ENCODE data around the gene GNAS. TPM values are rescaled to one million over a fixed set of nuclear protein-coding genes. Genes with fewer than 3 reads are reported as not detected.

Gene GNAS
- total RNA-seq: 100 to 1,000 TPM; 281 to 822 (median 446) TPM

DNA sequence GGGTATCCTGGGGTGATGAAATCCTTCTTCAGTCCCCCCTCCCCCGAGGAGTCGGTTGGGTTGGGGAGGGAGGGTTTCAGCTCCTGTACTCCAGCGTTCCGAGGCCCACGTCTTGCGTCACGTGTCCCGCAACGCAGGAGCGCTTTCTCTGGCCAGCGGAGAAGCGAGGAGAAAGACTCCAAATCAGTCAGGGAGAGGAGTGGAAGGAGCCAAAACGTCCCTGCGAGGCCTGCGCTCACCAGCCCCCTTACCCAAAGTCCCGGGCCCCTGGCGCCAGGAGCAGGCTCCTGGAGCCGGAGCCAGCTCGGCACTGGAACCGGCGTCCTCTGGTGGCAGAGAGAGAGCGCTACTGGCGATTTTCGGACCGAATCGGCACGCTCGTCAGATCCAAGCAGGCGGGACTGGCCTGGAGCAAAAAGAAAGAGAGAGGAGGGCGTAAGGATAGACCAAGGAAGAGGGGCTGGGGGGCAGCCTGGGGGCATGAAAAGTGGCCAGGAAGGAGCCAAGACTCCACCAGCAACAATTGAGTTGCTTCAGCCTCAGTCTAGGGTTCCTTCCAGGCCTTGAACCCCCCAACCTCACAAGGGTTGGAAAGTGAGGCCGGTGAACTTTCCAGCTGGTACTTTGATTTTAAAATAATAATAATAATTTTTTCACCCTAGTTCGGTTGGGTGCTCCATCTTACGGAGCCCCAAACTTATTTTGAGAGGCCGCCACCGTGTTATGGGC, at the start of gene GNAS:
GNAS (plus strand) TSS at position 174 of the 729 bp plus-strand sequence.
- no peaks in the 10 kb centered on the region for H3K9me3 ChIP-seq
- intact Hi-C loops (cut with DNase I; ENCODE audit: low total_unique reads): no loop called here
- H3K4me3 ChIP-seq: peak within 1 kb of the TSS; percentile 18 to 37
- DNase-seq: peak; percentile 42 to 55
- no peaks in the 10 kb centered on the region for H3K27me3 ChIP-seq
- no peaks in the 10 kb centered on the region for H3K4me1 ChIP-seq
- no peak within 1 kb of the TSS for H3K27ac ChIP-seq
- TF ChIP-seq POLR2A (IDR thresholded peaks at IDR 0.05): no peak
- TF ChIP-seq, protein P1, sequence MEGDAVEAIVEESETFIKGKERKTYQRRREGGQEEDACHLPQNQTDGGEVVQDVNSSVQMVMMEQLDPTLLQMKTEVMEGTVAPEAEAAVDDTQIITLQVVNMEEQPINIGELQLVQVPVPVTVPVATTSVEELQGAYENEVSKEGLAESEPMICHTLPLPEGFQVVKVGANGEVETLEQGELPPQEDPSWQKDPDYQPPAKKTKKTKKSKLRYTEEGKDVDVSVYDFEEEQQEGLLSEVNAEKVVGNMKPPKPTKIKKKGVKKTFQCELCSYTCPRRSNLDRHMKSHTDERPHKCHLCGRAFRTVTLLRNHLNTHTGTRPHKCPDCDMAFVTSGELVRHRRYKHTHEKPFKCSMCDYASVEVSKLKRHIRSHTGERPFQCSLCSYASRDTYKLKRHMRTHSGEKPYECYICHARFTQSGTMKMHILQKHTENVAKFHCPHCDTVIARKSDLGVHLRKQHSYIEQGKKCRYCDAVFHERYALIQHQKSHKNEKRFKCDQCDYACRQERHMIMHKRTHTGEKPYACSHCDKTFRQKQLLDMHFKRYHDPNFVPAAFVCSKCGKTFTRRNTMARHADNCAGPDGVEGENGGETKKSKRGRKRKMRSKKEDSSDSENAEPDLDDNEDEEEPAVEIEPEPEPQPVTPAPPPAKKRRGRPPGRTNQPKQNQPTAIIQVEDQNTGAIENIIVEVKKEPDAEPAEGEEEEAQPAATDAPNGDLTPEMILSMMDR (IDR thresholded peaks at IDR 0.05): peak; percentile 39 to 65 (median 48)
- no peaks in the 10 kb centered on the region for H3K36me3 ChIP-seq

DNA sequence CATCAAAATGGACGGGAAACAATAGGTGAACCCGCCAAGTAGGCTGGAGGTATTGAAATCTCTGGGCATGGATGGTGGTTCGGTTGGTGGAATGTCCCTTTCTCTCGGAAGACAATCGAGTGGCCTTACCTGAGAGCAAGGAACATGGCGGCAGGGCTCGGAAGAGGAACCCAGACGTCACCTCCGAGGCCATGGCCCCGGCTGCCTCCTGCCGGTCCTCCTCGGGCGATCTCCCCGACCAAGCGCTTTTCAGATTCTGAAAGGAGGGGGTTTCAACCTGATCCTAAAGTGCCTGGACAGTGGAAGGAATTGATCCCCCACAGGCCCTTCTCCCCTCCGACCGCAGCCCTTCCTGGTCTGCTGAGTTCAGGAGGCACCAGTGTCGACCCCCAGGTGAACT, 49.0 kb upstream of the GNAS start:
- intact Hi-C loops (cut with DNase I; ENCODE audit: low total_unique reads): no loop called here

DNA sequence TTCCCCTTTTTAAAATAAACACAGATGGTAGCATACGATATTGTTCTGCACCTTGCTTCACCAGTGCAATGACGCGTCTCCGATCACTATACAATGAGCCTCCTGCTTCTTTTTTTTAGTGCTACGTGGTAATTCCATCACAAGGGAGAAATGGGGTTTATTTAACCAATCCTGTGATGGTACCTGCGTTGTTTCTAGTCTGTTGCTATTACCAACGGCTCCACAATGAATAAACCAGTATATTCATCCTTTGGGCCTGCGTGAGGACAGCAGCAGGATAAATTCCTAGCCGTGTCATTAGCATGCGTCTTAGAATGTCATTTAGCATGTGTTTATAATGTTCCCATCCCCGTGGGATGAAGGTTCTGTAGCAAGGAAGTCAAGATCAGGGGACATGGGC, 44.7 kb upstream of the GNAS start:
- DNase-seq: no peak
- TF ChIP-seq POLR2A (IDR thresholded peaks at IDR 0.05): no peak
- TF ChIP-seq, protein P1 (IDR thresholded peaks at IDR 0.05): no peak
- no peaks in the 10 kb centered on the region for H3K4me1 ChIP-seq
- intact Hi-C loops (cut with DNase I; ENCODE audit: low total_unique reads): no loop called here
- H3K27ac ChIP-seq: no peak overlapping the region
- H3K36me3 ChIP-seq: no peaks in the 10 kb centered on the region
- no peaks in the 10 kb centered on the region for H3K9me3 ChIP-seq
- H3K27me3 ChIP-seq: no peaks in the 10 kb centered on the region
- H3K4me3 ChIP-seq: no peak overlapping the region

More for the DNA sequence above, 49.0 kb upstream of the GNAS start:
- Histone ChIP-seq H3K27me3 (no peaks in the 10 kb centered on the region), H3K4me1 (no peaks in the 10 kb centered on the region), H3K27ac (no peak overlapping the region), H3K4me3 (no peak overlapping the region), H3K36me3 (no peaks in the 10 kb centered on the region), H3K9me3 (no peaks in the 10 kb centered on the region)
- TF ChIP-seq, protein P1 (IDR thresholded peaks at IDR 0.05): no peak
- no peak for DNase-seq

DNA sequence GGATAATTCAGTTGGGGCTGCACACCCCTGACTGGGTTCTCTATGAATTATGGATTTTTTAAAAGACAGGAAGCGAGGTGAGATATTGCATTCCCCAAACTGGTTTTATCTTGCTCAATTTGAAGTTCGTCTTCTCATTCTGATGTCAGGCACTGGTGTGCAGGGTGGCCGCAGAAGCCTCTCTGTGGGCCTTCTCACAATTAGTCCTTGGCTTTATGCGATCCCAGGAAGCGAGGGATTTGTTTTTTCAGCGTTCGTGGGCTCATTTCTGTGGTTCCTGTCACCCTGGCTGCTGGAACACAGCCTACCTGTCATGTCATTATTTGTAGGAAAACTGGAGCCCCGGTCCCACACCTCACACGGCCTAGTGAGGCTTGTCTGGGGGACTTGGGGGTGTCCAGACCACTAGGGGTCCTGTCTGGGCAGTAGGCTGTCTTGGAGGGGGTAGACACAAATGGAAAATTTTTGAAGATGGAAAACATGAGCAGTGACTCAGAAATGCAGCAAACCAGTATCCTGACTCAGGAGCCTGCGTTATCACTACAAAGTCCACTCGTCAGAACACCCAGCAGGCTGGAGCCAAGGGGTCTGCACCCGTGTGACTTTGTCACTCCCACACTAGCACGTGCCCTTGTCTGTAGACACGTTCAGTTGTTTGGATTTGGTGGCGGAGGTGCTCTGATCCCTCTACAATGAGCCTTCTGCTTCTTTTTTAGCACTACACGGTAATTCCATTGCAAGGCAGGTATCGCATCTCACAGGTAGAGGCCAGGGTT, 44.1 kb upstream of the GNAS start:
- DNase-seq: no peak
- Histone ChIP-seq H3K36me3 (no peaks in the 10 kb centered on the region), H3K4me3 (no peak overlapping the region), H3K4me1 (no peaks in the 10 kb centered on the region), H3K27me3 (no peaks in the 10 kb centered on the region), H3K27ac (no peak overlapping the region), H3K9me3 (no peaks in the 10 kb centered on the region)
- intact Hi-C loops (cut with DNase I; ENCODE audit: low total_unique reads): no loop called here
- TF ChIP-seq, protein P1 (IDR thresholded peaks at IDR 0.05): no peak
- TF ChIP-seq POLR2A (IDR thresholded peaks at IDR 0.05): no peak
